OCI-LY7 (cell line): Measurements from ENCODE around the gene PCP2.

Source experiments
- EZH2phosphoT487 ChIP-seq: fragments of 200-600 bp; sonication (generic); IDR thresholded peaks from 2 replicates; pipeline ENCODE4 v1.6.1; 2018; ENCODE audit warnings: low read depth, borderline replicate concordance, mild to moderate bottlenecking, mixed run types, antibody characterized with exemption, low read length, moderate library complexity, mixed read lengths
- TF ChIP-seq, protein P1 (sequence below): fragments of 200-600 bp; sonication (generic); conservative IDR thresholded peaks from 2 replicates; pipeline ENCODE4 v1.5.1; 2014; ENCODE audit warnings: mild to moderate bottlenecking, antibody characterized with exemption, low read length, moderate library complexity, mixed read lengths

GRCh38 chr19:7622933-7623685 is 10.4 kb downstream of the PCP2 start:
- TF ChIP-seq, protein P1, sequence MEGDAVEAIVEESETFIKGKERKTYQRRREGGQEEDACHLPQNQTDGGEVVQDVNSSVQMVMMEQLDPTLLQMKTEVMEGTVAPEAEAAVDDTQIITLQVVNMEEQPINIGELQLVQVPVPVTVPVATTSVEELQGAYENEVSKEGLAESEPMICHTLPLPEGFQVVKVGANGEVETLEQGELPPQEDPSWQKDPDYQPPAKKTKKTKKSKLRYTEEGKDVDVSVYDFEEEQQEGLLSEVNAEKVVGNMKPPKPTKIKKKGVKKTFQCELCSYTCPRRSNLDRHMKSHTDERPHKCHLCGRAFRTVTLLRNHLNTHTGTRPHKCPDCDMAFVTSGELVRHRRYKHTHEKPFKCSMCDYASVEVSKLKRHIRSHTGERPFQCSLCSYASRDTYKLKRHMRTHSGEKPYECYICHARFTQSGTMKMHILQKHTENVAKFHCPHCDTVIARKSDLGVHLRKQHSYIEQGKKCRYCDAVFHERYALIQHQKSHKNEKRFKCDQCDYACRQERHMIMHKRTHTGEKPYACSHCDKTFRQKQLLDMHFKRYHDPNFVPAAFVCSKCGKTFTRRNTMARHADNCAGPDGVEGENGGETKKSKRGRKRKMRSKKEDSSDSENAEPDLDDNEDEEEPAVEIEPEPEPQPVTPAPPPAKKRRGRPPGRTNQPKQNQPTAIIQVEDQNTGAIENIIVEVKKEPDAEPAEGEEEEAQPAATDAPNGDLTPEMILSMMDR: no peak
- TF ChIP-seq EZH2phosphoT487: no peak
